K562 (cell line): ENCODE data around the gene PTPN18. TPM values are rescaled to one million over a fixed set of nuclear protein-coding genes. Genes with fewer than 3 reads are reported as not detected.

Source experiments
- ATAC-seq: fragments of 200-7000 bp; cut with Tn5 transposase; 3 replicates; pipeline ENCODE4 v1.9.1; 2020; ENCODE audit warnings: moderate library complexity
- BruUV-seq: library from RNA; stranded (reverse); fragments of 400-500 nt; replicated peaks from 2 replicates; lab custom pipeline; 2021; lab: Mats Ljungman, UMichigan
- CTCF ChIA-PET: fragments of 300-600 bp; formaldehyde crosslinking; extraction: SDS; loops from one replicate; lab custom pipeline; 2021; ENCODE audit warnings: low intra/inter-chr PET ratio; lab: Yijun Ruan, JAX
- POLR2A ChIA-PET: fragments of 300-600, 350-650 bp; sonication (Branson Sonifier 250); formaldehyde crosslinking; extraction: SDS; loops from one replicate; lab custom pipeline; 2021; ENCODE audit warnings: antibody characterized with exemption, inconsistent platforms; lab: Yijun Ruan, JAX
- DNase-seq, 4 experiments: peaks; one replicate each; pipeline versions ENCODE4 v3.0.0 to v3.0.0-alpha.2; 2011 to 2018; ENCODE audit warnings: low spot score in 3 of 4, mixed read lengths in 3 of 4; ENCODE audit errors: extremely low read depth in 1 of 4
- FAIRE-seq: peaks from 2 replicates; lab custom pipeline; 2011; peaks lifted over from hg19 to GRCh38; lab: Jason Lieb, UNC
- H2AFZ ChIP-seq: 2 replicates; pipeline ENCODE4 v1.6.0; 2011; ENCODE audit warnings: low read depth, low read length, control low read depth, inconsistent platforms
- H3K27ac ChIP-seq: fragments of 200-600 bp; 3 replicates; pipeline ENCODE4 v1.8.0; 2011; ENCODE audit warnings: low read depth, mild to moderate bottlenecking, control low read depth, inconsistent platforms, low read length, moderate library complexity, mixed read lengths; ENCODE audit errors: extremely low read depth
- H3K27me3 ChIP-seq, 2 experiments: fragments of 300-600 bp in 1 of 2; 2 replicates in 1 of 2; 3 replicates in 1 of 2; pipeline versions ENCODE4 v1.6.0 to v1.8.0; 2011; ENCODE audit warnings: inconsistent platforms in 2 of 2, low read length in 2 of 2, mild to moderate bottlenecking in 1 of 2, mixed read lengths in 1 of 2, moderate library complexity in 1 of 2; ENCODE audit not compliant: control insufficient read depth in 2 of 2, insufficient read depth in 2 of 2
- H3K36me3 ChIP-seq: fragments of 300-600 bp; 3 replicates; pipeline ENCODE4 v1.8.0; 2011; ENCODE audit warnings: mild to moderate bottlenecking, low read length, inconsistent platforms; ENCODE audit not compliant: control insufficient read depth, insufficient read depth
- H3K4me1 ChIP-seq, 2 experiments: fragments of 200-600 bp in 1 of 2; replicated peaks in 1 of 2; 2 replicates in 1 of 2; 3 replicates in 1 of 2; pipeline versions ENCODE4 v1.5.1 to v1.8.0; 2011; ENCODE audit warnings: inconsistent platforms in 2 of 2, low read length in 2 of 2, mild to moderate bottlenecking in 1 of 2, mixed read lengths in 1 of 2, moderate library complexity in 1 of 2; ENCODE audit not compliant: control insufficient read depth in 2 of 2, insufficient read depth in 2 of 2
- H3K4me2 ChIP-seq: 2 replicates; pipeline ENCODE4 v1.6.1; 2011; ENCODE audit warnings: low read length, control low read depth, inconsistent platforms, mixed read lengths; ENCODE audit not compliant: insufficient read depth
- H3K4me3 ChIP-seq: fragments of 200-600 bp; sonication (generic), shearing (Covaris generic); 2 replicates; pipeline ENCODE4 v1.5.1; 2016; ENCODE audit warnings: control low read depth, inconsistent platforms
- H3K79me2 ChIP-seq: fragments of 200-600 bp; 3 replicates; pipeline ENCODE4 v1.8.0; 2011; ENCODE audit warnings: low read length, inconsistent platforms; ENCODE audit not compliant: control insufficient read depth, insufficient read depth
- H3K9ac ChIP-seq, 2 experiments: 2 replicates each; pipeline versions ENCODE4 v1.6.0 to v1.6.1; 2011; ENCODE audit warnings: low read depth in 2 of 2, low read length in 2 of 2, control low read depth in 1 of 2, inconsistent platforms in 1 of 2, mild to moderate bottlenecking in 1 of 2, mixed read lengths in 1 of 2; ENCODE audit not compliant: insufficient read depth in 1 of 2
- H3K9me1 ChIP-seq: one replicate; pipeline ENCODE4 v1.6.0; 2011; ENCODE audit warnings: inconsistent platforms, mild to moderate bottlenecking, low read length, moderate library complexity; ENCODE audit not compliant: control insufficient read depth, insufficient read depth
- H3K9me3 ChIP-seq: replicated peaks from 2 replicates; pipeline ENCODE4 v1.5.1; 2011; ENCODE audit warnings: low read depth, low read length, inconsistent platforms; ENCODE audit not compliant: control insufficient read depth, insufficient read depth
- H4K20me1 ChIP-seq: replicated peaks from 2 replicates; pipeline ENCODE4 v1.6.1; 2011; ENCODE audit warnings: low read length, inconsistent platforms, mixed read lengths; ENCODE audit not compliant: control insufficient read depth, insufficient read depth
- BRD4 ChIP-seq: fragments of 200-600 bp; sonication (generic); IDR thresholded peaks from 2 replicates; pipeline ENCODE4 v1.6.1; 2017; ENCODE audit warnings: inconsistent platforms
- ELF4 ChIP-seq: fragments of 450-650 bp; formaldehyde crosslinking; IDR thresholded peaks from 2 replicates; pipeline ENCODE4 v1.4.0; 2022; ENCODE audit warnings: missing genetic modification characterization
- HDGF ChIP-seq: fragments of 450-650 bp; IDR thresholded peaks from 2 replicates; pipeline ENCODE4 v1.6.1; 2016
- MCM5 ChIP-seq: fragments of 450-650 bp; IDR thresholded peaks from 2 replicates; pipeline ENCODE4 v1.6.1; 2016; ENCODE audit warnings: low read depth
- MTA3 ChIP-seq: fragments of 450-650 bp; formaldehyde crosslinking; IDR thresholded peaks from 2 replicates; pipeline ENCODE4 v1.6.1; 2017; ENCODE audit warnings: mild to moderate bottlenecking, borderline replicate concordance
- PHF21A ChIP-seq: fragments of 450-650 bp; IDR thresholded peaks from 2 replicates; pipeline ENCODE4 v1.6.1; 2017; ENCODE audit warnings: low read depth, borderline replicate concordance
- POLR2G ChIP-seq: fragments of 200-400 bp; formaldehyde crosslinking; IDR thresholded peaks from 2 replicates; pipeline ENCODE4 v1.6.1; 2017; ENCODE audit warnings: low read depth, mild to moderate bottlenecking, antibody characterized with exemption, low read length, moderate library complexity
- SREBF1 ChIP-seq: fragments of 150-350 bp; IDR thresholded peaks from 2 replicates; pipeline ENCODE4 v1.6.1; 2014; ENCODE audit warnings: antibody characterized with exemption, low read depth, low read length, borderline replicate concordance
- ZHX1 ChIP-seq: fragments of 150-350 bp; conservative IDR thresholded peaks from 2 replicates; pipeline ENCODE4 v1.6.1; 2014; ENCODE audit warnings: low read length
- ZKSCAN1 ChIP-seq: fragments of 150-350 bp; IDR thresholded peaks from 2 replicates; pipeline ENCODE4 v1.6.1; 2016; ENCODE audit warnings: low read depth, low read length
- ZNF175 ChIP-seq: fragments of 200-800 bp; sonication (Bioruptor generic); IDR thresholded peaks from 2 replicates; pipeline ENCODE4 v1.6.1; 2016; ENCODE audit warnings: low read depth, mild to moderate bottlenecking, missing genetic modification characterization, missing compliant biosample characterization
- ZNF395 ChIP-seq: fragments of 200-800 bp; sonication (Bioruptor generic); IDR thresholded peaks from 2 replicates; pipeline ENCODE4 v1.6.1; 2017; ENCODE audit warnings: missing genetic modification characterization, missing compliant biosample characterization
- ZNF766 ChIP-seq: fragments of 200-800 bp; sonication (Bioruptor generic); conservative IDR thresholded peaks from 2 replicates; pipeline ENCODE4 v1.6.1; 2016; ENCODE audit warnings: missing genetic modification characterization, missing compliant biosample characterization
- WGBS: fragments of 100-300 bp; shearing (Covaris generic); methylation state at CpG from one replicate; pipeline ENCODE4 v1.1.6; 2016; ENCODE audit warnings: low coverage, mixed read lengths; ENCODE audit not compliant: insufficient coverage; ENCODE audit errors: missing lambda C conversion rate; 5-methylcytosine and 5-hydroxymethylcytosine counted together
- in situ Hi-C: fragments of 300-500 bp; cut with MboI; formaldehyde crosslinking; loops from 4 replicates; pipeline ENCODE4 v1.15.0; 2018; ENCODE audit warnings: inconsistent platforms, mixed read lengths
- intact Hi-C: fragments of 100-400 bp; cut with micrococcal nuclease; formaldehyde crosslinking; loops from 2 replicates; pipeline ENCODE4 v1.14.2; 2022
- polyA plus RNA-seq, 8 experiments: library from polyadenylated mRNA; depleted of rRNA in 4 of 8; stranded (reverse) in 5 of 8; unstranded in 3 of 8; fragments of >200 nt; fragmentation: Nextera tagmentation in 2 of 8; fragmentation: Illumina TruSeq in 1 of 8; extraction: Ambion mirVana in 2 of 8; extraction: Trizol in 1 of 8; gene quantifications; 2 replicates each; pipeline versions ENCODE4 v1.2.1 to v1.2.3, GENCODE V29; 2011 to 2014; ENCODE audit warnings: inconsistent platforms in 1 of 8, missing spikeins in 1 of 8
- total RNA-seq, 7 experiments: library from RNA; depleted of rRNA in 6 of 7; stranded (reverse); fragments of >200 nt in 6 of 7; fragmentation: Illumina TruSeq in 2 of 7; extraction: Trizol in 2 of 7; gene quantifications; 2 replicates each; pipeline versions ENCODE4 v1.2.1 to v1.2.3, GENCODE V29; 2011 to 2021; ENCODE audit warnings: low replicate concordance in 1 of 7
- TF ChIP-seq, protein P1 (sequence below): sonication (generic); formaldehyde crosslinking; IDR thresholded peaks from 2 replicates; pipeline ENCODE4 v1.8.0; 2022; ENCODE audit warnings: missing genetic modification reagents, mild to moderate bottlenecking, borderline replicate concordance
- TF ChIP-seq, protein P2 (sequence below): fragments of 450-650 bp; IDR thresholded peaks from 2 replicates; pipeline ENCODE4 v1.6.1; 2016

The PTPN18 gene
- total and polyA plus RNA-seq, 9 of the 15 experiments (the other 6 are each of a cell fraction or from before 2014, with no cell fraction given), result 11.6 to 90.7 (median 49.6) TPM

DNA sequence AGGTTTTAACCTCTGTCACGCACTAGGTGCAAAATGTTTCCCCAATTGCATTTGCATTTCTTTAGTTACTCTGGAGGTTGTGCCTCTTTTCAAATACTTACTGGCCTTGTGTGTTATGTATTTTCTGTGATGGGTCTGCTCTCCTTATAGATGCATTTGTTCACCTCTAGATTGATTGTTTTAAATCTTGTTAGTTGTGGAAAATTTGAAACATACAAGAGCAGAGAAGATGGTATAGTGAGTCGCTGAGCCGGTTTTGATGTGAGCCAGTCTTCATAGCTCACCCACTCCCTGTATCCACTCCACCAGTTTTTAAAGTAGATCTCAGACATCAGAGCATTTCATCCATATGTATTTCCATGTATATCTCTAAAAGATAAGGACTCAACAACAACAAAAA lies 6.7 kb upstream of the PTPN18 start (continued):
- TF ChIP-seq ZHX1, result no peak
- TF ChIP-seq, protein P1, sequence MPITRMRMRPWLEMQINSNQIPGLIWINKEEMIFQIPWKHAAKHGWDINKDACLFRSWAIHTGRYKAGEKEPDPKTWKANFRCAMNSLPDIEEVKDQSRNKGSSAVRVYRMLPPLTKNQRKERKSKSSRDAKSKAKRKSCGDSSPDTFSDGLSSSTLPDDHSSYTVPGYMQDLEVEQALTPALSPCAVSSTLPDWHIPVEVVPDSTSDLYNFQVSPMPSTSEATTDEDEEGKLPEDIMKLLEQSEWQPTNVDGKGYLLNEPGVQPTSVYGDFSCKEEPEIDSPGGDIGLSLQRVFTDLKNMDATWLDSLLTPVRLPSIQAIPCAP (CRISPR knock-in tag), result no peak
- TF ChIP-seq, all 486 proteins: peak for 0

DNA sequence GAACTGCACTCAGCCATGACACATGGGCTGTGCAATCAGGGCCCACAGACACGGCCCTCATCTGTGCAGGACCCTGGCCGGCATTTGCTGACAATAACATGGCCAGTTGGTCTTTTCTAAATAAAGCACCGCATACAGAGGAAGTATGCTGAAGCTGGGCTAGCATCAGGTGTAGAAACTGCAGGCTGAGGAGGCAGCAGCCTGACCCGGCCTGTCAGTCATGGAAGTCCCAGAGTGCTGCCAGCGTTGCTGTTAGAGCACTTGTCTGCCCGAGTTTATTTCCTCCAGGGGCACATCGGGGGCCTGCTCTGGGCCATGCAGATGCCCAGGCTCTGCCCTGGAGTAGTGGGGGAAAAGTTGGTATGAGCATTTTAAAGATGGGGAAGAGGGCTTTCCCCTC lies 4.1 kb upstream of the PTPN18 start:
- FAIRE-seq (no peak), ATAC-seq (no peak), DNase-seq (no peak)
- no peaks in the 10 kb centered on the region for H3K27me3 ChIP-seq
- H3K9ac ChIP-seq, result peak overlapping the region in 1 of 2 experiments; percentile 79; a peak in 2 of 4 replicates
- H3K27ac ChIP-seq, result no peak overlapping the region
- H3K9me3 ChIP-seq, result no peaks in the 10 kb centered on the region
- H3K36me3 ChIP-seq, result peaks cover 28% of the 10 kb centered on the region
- ChIA-PET POLR2A (interaction anchor here (0.5 to 5.4 kb wide), 3 partner anchors 7 to 170 kb away, joined by 3 to 63 read pairs (median 3); partner anchors contain the start of genes IMP4 and SMPD4), CTCF (no interaction called here)
- H2AFZ ChIP-seq, result no peak overlapping the region
- no TSS peak for BruUV-seq
- H3K4me3 ChIP-seq, result no peak overlapping the region
- in situ Hi-C loops (no loop called here), intact Hi-C loops (no loop called here)
- no peaks in the 10 kb centered on the region for H3K9me1 ChIP-seq
- H4K20me1 ChIP-seq, result no peaks in the 10 kb centered on the region
- WGBS, result 67% methylated on average over 4 of the region's 7 CpGs
- H3K4me1 ChIP-seq, result peaks cover 5 to 28% of the 10 kb centered on the region in 2 experiments; a peak in 4 of 5 replicates
- no peak overlapping the region for H3K4me2 ChIP-seq
- TF ChIP-seq, protein P2, sequence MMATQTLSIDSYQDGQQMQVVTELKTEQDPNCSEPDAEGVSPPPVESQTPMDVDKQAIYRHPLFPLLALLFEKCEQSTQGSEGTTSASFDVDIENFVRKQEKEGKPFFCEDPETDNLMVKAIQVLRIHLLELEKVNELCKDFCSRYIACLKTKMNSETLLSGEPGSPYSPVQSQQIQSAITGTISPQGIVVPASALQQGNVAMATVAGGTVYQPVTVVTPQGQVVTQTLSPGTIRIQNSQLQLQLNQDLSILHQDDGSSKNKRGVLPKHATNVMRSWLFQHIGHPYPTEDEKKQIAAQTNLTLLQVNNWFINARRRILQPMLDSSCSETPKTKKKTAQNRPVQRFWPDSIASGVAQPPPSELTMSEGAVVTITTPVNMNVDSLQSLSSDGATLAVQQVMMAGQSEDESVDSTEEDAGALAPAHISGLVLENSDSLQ, result peak; percentile 34; the same call in 1 of the 2 replicates
- TF ChIP-seq SREBF1 (no peak), HDGF (no peak), ZKSCAN1 (no peak), PHF21A (no peak), POLR2G (0 out of 2 replicates have a peak, but pooled peaks have one; percentile 36), BRD4 (no peak), MCM5 (no peak), ELF4 (CRISPR knock-in tag) (no peak), MTA3 (no peak), ZNF175 (no peak), ZNF766 (CRISPR knock-in tag) (no peak), ZNF395 (no peak)
- TF ChIP-seq, all 486 proteins: peak for 2
- H3K79me2 ChIP-seq, result peaks cover 14% of the 10 kb centered on the region
